SU-DHL-6 (cell line): ENCODE measurements around the gene RBL2.

Experiments
- EZH2phosphoT487 ChIP-seq: fragments of 200-600 bp; sonication (generic), shearing (Covaris generic); conservative IDR thresholded peaks from 2 replicates; pipeline ENCODE4 v1.6.1; 2018; ENCODE audit warnings: mild to moderate bottlenecking, antibody characterized with exemption, low read length, moderate library complexity, mixed read lengths
- TF ChIP-seq, protein P1 (sequence below): fragments of 200-600 bp; sonication (generic); IDR thresholded peaks from one replicate; pipeline ENCODE4 v1.5.1; 2017; ENCODE audit warnings: antibody characterized with exemption, mild to moderate bottlenecking, low read length, moderate library complexity; ENCODE audit not compliant: insufficient read depth, poor library complexity, severe bottlenecking

DNA sequence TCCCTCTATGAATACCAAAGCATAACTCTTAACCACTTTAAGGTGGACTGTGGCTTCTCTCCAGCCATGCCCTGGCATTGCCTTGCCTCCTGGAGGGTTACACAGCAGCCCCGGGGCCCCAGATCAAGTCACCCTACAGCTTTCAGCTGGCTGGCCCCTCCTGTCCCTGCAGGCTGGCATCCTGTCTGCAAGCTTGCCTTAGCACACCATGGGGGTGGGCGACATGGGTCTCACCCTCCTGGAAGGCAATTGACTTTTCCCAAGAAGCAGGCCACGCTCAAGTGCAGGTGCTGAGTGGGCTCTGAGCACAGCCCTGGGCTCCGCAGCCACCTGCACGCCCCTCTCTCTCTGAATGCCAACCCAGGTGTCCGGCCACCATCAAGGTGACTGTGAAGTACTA is 94.5 kb downstream of the RBL2 start:
- TF ChIP-seq, protein P1, sequence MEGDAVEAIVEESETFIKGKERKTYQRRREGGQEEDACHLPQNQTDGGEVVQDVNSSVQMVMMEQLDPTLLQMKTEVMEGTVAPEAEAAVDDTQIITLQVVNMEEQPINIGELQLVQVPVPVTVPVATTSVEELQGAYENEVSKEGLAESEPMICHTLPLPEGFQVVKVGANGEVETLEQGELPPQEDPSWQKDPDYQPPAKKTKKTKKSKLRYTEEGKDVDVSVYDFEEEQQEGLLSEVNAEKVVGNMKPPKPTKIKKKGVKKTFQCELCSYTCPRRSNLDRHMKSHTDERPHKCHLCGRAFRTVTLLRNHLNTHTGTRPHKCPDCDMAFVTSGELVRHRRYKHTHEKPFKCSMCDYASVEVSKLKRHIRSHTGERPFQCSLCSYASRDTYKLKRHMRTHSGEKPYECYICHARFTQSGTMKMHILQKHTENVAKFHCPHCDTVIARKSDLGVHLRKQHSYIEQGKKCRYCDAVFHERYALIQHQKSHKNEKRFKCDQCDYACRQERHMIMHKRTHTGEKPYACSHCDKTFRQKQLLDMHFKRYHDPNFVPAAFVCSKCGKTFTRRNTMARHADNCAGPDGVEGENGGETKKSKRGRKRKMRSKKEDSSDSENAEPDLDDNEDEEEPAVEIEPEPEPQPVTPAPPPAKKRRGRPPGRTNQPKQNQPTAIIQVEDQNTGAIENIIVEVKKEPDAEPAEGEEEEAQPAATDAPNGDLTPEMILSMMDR, result no peak
- TF ChIP-seq EZH2phosphoT487, result no peak
